GM12864 (cell line): ENCODE results near the gene AOC1.

ENCODE experiments used
- DNase-seq: peaks from one replicate; pipeline ENCODE4 v3.0.0-alpha.2; 2011; ENCODE audit warnings: low read depth
- H3K4me3 ChIP-seq: 2 replicates; pipeline ENCODE4 v1.5.1; 2011; ENCODE audit warnings: mild to moderate bottlenecking, low read depth, low read length, control low read depth
- CTCF ChIP-seq: IDR thresholded peaks from 2 replicates; pipeline ENCODE4 v1.5.1; 2011; ENCODE audit warnings: low read depth, mild to moderate bottlenecking, moderate library complexity, low read length, control low read depth, inconsistent platforms; ENCODE audit errors: missing control alignments

Gene AOC1

GRCh38 chr7:150814328-150815001 lies 37.9 kb upstream of the AOC1 start:
- TF ChIP-seq CTCF, result no peak
- no peak overlapping the region for H3K4me3 ChIP-seq
- no peak for DNase-seq

- no peak for TF ChIP-seq CTCF
- no peak for DNase-seq
- H3K4me3 ChIP-seq, result no peak overlapping the region
Observed at GRCh38 chr7:150818971-150819370, 33.3 kb upstream of the AOC1 start.

- no peak for TF ChIP-seq CTCF
- no peak for DNase-seq
- H3K4me3 ChIP-seq, result no peak overlapping the region
Observed at GRCh38 chr7:150820148-150820547, 32.2 kb upstream of the AOC1 start.

GRCh38 chr7:150820578-150821198 lies 31.6 kb upstream of the AOC1 start:
- no peak for DNase-seq
- TF ChIP-seq CTCF, result no peak
- no peak overlapping the region for H3K4me3 ChIP-seq

GRCh38 chr7:150823043-150823442 lies 29.3 kb upstream of the AOC1 start:
- TF ChIP-seq CTCF, result no peak
- no peak overlapping the region for H3K4me3 ChIP-seq
- DNase-seq, result no peak

GRCh38 chr7:150823484-150824126 lies 28.7 kb upstream of the AOC1 start:
- H3K4me3 ChIP-seq, result no peak overlapping the region
- TF ChIP-seq CTCF, result no peak
- DNase-seq, result no peak
